ENCODE data around the gene SAAL1. TPM values are rescaled to one million over a fixed set of nuclear protein-coding genes. Genes with fewer than 3 reads are reported as not detected.

The SAAL1 gene
- total RNA-seq, 1 experiment from 2014 or later: 43.5 TPM

DNA sequence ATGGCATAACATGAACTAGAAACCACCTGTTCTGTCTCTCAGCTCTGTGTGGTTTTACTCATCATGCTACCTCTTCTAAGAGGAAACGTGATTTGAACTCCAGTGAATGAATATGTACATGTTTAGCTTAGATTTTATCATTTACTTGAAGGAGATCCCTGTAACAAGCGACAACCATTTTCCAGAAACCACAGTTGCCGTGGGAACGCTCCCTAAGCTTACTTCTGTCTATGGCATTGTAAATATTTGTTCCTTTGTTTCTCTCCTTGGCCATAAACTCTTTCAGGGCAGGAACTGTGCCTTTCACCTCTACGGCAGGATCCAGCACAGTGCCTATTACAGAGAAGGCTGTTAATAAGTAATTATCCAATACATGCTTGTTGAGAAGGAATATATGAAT, 42.8 kb downstream of the SAAL1 start:
- H2AK5ac ChIP-seq (ENCODE audit: insufficient read length, low read length): no peak overlapping the region
- Mint-ChIP-seq H3K4me1 (0 out of 4 replicates have a peak, but pooled peaks cover 0 to 2% of the 10 kb centered on the region in 2 experiments), H3K36me3 (ENCODE audit: insufficient read depth in 1 of 3, low read depth in 3 of 3) (no peaks in the 10 kb centered on the region), H3K4me3 (no peak overlapping the region), H3K27me3 (ENCODE audit: low read depth) (no peaks in the 10 kb centered on the region), H3K9me3 (no peaks in the 10 kb centered on the region), H3K27ac (no peak overlapping the region)
- no peak overlapping the region for H3K9ac ChIP-seq (ENCODE audit: extremely low read depth, insufficient read length, low read length)
- H2BK20ac ChIP-seq (ENCODE audit: low read depth, low read length, poor library complexity, severe bottlenecking): no peak overlapping the region
- no peak overlapping the region for H2BK5ac ChIP-seq (ENCODE audit: insufficient read length, low read length)
- DNase-seq: no peak
- no peak overlapping the region for H3K56ac ChIP-seq (ENCODE audit: insufficient read length, low read depth, low read length)
- H3K27me3 ChIP-seq (ENCODE audit: insufficient read depth, low read length): no peaks in the 10 kb centered on the region
- no peak overlapping the region for H3K18ac ChIP-seq (ENCODE audit: insufficient read length, low read depth, low read length)
- H3K14ac ChIP-seq (ENCODE audit: insufficient read depth, low read length): no peak overlapping the region
- H3K4me1 ChIP-seq (ENCODE audit: insufficient read depth, low read length): no peaks in the 10 kb centered on the region
- no peaks in the 10 kb centered on the region for H4K20me1 ChIP-seq (ENCODE audit: control insufficient read depth, insufficient read depth, insufficient read length)
- H2BK12ac ChIP-seq (ENCODE audit: insufficient read length, low read depth, low read length): no peak overlapping the region
- no peak overlapping the region for H3K4ac ChIP-seq (ENCODE audit: low read depth, low read length)
- H3K4me2 ChIP-seq (ENCODE audit: insufficient read depth, insufficient read length, low read length): no peak overlapping the region
- TF ChIP-seq, protein P1, sequence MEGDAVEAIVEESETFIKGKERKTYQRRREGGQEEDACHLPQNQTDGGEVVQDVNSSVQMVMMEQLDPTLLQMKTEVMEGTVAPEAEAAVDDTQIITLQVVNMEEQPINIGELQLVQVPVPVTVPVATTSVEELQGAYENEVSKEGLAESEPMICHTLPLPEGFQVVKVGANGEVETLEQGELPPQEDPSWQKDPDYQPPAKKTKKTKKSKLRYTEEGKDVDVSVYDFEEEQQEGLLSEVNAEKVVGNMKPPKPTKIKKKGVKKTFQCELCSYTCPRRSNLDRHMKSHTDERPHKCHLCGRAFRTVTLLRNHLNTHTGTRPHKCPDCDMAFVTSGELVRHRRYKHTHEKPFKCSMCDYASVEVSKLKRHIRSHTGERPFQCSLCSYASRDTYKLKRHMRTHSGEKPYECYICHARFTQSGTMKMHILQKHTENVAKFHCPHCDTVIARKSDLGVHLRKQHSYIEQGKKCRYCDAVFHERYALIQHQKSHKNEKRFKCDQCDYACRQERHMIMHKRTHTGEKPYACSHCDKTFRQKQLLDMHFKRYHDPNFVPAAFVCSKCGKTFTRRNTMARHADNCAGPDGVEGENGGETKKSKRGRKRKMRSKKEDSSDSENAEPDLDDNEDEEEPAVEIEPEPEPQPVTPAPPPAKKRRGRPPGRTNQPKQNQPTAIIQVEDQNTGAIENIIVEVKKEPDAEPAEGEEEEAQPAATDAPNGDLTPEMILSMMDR (conservative IDR thresholded peaks at IDR 0.05): no peak
- no peak overlapping the region for H4K5ac ChIP-seq (ENCODE audit: insufficient read length, low read depth, low read length)
- H3K27ac ChIP-seq (ENCODE audit: insufficient read length, low read depth, low read length): no peak overlapping the region
- H3K23ac ChIP-seq (ENCODE audit: insufficient read length, low read depth, low read length): no peak overlapping the region
- H3K23me2 ChIP-seq (ENCODE audit: insufficient read length, low read depth, low read length, poor library complexity, severe bottlenecking): no peaks in the 10 kb centered on the region
- no peaks in the 10 kb centered on the region for H3K79me2 ChIP-seq (ENCODE audit: insufficient read depth, low read length)
- H2BK120ac ChIP-seq (ENCODE audit: low read depth, low read length, poor library complexity, severe bottlenecking): no peak overlapping the region
- no peak overlapping the region for H2AFZ ChIP-seq (ENCODE audit: low read length)
- no peak overlapping the region for H3T11ph ChIP-seq (ENCODE audit: low read length)
- H4K91ac ChIP-seq (ENCODE audit: insufficient read length, low read depth, low read length): no peak overlapping the region
- H4K8ac ChIP-seq (replicated peaks; ENCODE audit: insufficient read length, low read depth, low read length): no peak overlapping the region
- H3K79me1 ChIP-seq (ENCODE audit: insufficient read depth, low read depth, low read length, poor library complexity, severe bottlenecking): no peaks in the 10 kb centered on the region
- no peaks in the 10 kb centered on the region for H3K9me3 ChIP-seq (ENCODE audit: control insufficient read depth, low read depth, low read length)
- WGBS (ENCODE audit: extremely low coverage, insufficient read length, low lambda C conversion rate): no CpG with 5 or more reads among the region's 5 CpGs
- H2BK15ac ChIP-seq (ENCODE audit: low read depth, low read length): no peak overlapping the region

Data from H9 (cell line).